ENCODE measurements around the gene SIVA1.

SIVA1 gene

DNA sequence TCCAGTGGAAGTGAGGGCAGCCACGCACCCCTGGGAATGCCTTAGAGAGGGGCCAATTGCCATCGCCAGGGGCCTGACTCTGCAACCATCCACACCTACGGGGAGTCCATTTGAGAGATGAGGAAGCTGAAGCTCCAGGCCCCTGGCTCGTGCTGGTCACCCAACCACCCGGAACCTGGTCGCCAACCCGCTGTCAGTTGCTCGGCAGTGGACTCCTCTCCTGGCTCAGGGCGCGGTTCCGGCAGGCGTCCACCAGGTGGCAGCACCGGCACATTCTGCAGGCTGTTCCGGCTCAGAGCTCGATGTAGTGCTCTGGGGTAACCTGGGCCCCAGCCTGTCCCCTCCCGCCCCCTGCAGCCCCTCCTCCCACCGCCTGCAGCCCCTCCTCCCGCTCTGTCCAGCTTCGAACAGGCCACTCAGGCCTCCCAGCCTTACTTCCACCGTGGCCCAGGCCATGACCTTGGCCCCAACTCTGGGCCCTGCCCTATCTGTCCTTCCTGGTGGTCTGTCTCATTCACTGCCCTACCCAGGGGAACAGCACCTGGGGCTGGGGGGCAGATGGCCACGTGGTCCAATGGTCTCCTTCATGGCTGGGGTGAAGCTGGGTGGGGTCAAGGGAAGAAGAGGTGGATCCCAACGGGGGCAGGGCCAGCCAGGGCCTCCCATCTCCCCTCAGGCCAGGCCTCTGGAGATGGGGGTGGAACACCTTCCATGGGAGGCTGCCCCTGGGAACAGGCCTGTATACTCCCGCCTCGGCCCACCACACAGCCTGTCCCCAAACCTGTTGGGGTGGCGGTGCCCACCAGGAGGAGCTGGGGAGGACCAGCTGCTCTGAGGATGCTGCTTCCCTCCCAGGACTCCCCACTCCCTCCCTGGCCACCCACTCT lies 15.7 kb downstream of the SIVA1 start:
- peaks cover 24% of the 10 kb centered on the region for H3K36me3 ChIP-seq (ENCODE audit: control insufficient read depth, insufficient read depth, low read length)
- TF ChIP-seq, protein P1, sequence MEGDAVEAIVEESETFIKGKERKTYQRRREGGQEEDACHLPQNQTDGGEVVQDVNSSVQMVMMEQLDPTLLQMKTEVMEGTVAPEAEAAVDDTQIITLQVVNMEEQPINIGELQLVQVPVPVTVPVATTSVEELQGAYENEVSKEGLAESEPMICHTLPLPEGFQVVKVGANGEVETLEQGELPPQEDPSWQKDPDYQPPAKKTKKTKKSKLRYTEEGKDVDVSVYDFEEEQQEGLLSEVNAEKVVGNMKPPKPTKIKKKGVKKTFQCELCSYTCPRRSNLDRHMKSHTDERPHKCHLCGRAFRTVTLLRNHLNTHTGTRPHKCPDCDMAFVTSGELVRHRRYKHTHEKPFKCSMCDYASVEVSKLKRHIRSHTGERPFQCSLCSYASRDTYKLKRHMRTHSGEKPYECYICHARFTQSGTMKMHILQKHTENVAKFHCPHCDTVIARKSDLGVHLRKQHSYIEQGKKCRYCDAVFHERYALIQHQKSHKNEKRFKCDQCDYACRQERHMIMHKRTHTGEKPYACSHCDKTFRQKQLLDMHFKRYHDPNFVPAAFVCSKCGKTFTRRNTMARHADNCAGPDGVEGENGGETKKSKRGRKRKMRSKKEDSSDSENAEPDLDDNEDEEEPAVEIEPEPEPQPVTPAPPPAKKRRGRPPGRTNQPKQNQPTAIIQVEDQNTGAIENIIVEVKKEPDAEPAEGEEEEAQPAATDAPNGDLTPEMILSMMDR (IDR thresholded peaks at IDR 0.05; ENCODE audit: insufficient read depth, low read length, poor library complexity, severe bottlenecking) = peak; percentile 91
- peak; percentile 85 for DNase-seq (ENCODE audit: extremely low read depth, insufficient read length)
- no peak overlapping the region for H3K4me3 ChIP-seq (replicated peaks; ENCODE audit: low read depth, low read length)
- no peaks in the 10 kb centered on the region for H3K27me3 ChIP-seq (replicated peaks; ENCODE audit: control insufficient read depth, insufficient read depth, low read length)

DNA sequence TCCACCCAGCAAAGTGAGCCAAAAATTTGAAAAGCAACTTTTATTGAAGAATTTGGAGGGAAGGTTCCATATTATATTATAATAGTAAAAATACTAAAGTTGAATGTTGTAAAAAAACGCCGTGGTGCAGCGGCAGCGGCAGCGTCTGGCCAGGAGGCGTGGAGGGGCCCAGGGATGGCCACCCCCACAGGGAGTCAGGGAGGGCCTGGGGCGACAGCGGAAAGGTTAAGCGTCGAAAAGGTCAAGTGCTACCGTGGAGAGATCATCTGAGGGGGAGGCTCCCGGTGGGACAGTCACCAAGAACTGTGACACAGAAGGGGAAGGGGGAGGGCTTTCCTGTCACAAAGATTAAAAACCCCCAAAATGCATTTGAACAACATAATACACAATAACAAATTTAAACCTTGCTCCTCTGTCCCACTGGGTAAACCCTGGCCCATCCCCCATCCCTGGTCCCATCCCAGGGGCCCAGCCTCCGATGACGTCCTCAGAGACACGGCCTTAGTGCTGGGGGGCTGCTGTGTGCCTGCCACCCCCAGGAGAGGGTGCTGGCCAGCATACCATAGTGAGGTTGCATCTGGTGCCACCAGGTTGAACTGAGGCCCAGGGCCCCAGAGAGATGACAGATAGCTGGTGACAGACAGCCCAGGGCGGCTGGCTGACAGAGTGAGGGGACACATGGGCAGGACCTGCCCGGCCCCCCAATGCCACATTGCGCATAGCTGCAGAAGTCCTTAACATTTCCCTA lies 16.6 kb downstream of the SIVA1 start:
- no peak for DNase-seq (ENCODE audit: extremely low read depth, insufficient read length)
- H3K4me3 ChIP-seq (replicated peaks; ENCODE audit: low read depth, low read length) = no peak overlapping the region
- H3K36me3 ChIP-seq (ENCODE audit: control insufficient read depth, insufficient read depth, low read length) = peaks cover 25% of the 10 kb centered on the region
- H3K27me3 ChIP-seq (replicated peaks; ENCODE audit: control insufficient read depth, insufficient read depth, low read length) = no peaks in the 10 kb centered on the region
- TF ChIP-seq, protein P1 (IDR thresholded peaks at IDR 0.05; ENCODE audit: insufficient read depth, low read length, poor library complexity, severe bottlenecking) = no peak

DNA sequence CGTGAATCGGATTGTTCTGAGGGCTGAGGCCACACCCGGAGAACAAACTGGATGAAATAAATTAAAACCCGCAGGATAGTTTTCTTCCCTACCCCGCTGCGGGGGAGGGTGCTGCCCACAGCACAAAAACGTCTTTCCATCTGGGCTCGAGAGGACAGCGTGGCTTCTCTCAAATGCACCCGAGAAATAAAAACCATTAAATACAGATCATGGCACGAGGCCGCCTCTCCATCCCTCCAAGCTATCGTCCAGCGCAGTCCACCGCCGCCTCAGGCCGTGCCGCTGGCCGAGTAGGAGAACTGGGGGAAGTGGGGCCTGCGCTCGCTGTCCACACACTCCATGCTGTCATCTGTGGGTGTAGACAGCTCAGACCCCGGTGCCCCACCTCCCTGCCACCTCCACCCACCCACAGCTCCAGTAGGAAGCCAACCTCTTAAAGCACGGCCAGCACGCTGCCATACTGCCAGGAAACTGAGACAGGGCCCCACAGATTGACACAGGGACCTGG lies 17.2 kb downstream of the SIVA1 start:
- no peak for DNase-seq (ENCODE audit: extremely low read depth, insufficient read length)
- H3K27me3 ChIP-seq (replicated peaks; ENCODE audit: control insufficient read depth, insufficient read depth, low read length) = no peaks in the 10 kb centered on the region
- TF ChIP-seq, protein P1 (IDR thresholded peaks at IDR 0.05; ENCODE audit: insufficient read depth, low read length, poor library complexity, severe bottlenecking) = no peak
- peaks cover 28% of the 10 kb centered on the region for H3K36me3 ChIP-seq (ENCODE audit: control insufficient read depth, insufficient read depth, low read length)
- H3K4me3 ChIP-seq (replicated peaks; ENCODE audit: low read depth, low read length) = no peak overlapping the region

DNA sequence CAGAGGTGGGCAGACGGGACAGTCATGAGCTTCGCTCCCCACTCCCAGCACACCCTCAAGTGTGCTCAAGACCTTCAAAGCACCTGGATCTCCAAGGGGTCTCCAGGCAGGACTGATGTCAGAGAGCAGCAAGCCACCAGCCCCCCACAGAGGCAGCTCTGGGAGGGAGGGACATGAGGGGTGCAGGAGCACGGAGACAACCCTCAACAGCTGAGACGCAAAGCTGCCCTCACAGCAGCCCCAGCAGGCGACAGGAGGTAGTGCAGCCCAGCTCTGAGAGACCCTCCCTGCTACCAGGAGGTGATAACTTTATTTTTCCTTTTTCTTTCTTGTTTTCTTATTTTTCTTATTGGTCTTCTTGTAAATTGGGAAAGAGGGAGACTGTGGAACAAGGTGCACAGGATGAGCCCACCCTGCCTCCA lies 17.9 kb downstream of the SIVA1 start:
- no peaks in the 10 kb centered on the region for H3K27me3 ChIP-seq (replicated peaks; ENCODE audit: control insufficient read depth, insufficient read depth, low read length)
- peaks cover 31% of the 10 kb centered on the region for H3K36me3 ChIP-seq (ENCODE audit: control insufficient read depth, insufficient read depth, low read length)
- DNase-seq (ENCODE audit: extremely low read depth, insufficient read length) = no peak
- no peak overlapping the region for H3K4me3 ChIP-seq (replicated peaks; ENCODE audit: low read depth, low read length)
- TF ChIP-seq, protein P1 (IDR thresholded peaks at IDR 0.05; ENCODE audit: insufficient read depth, low read length, poor library complexity, severe bottlenecking) = peak; percentile 58

DNA sequence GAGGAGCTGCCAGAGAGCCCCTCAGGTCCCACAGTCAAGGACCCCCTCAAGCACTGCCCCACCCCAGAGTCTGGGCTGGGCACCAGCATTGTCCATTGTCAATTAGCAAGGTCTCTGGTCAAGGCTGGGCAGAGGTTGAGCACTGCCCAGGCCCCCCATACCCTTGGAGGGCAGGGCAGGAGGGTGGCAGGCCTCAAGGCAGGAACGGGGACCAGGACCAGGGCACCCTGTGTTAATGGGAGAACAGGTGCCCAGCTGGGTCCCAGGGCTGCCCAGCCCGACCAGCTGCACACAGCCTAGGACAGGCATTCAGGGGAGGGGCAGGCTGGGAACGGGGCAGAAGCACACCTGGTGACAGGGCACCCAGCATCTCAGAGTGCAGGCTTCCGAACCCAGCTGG lies 18.4 kb downstream of the SIVA1 start:
- DNase-seq (ENCODE audit: extremely low read depth, insufficient read length) = no peak
- TF ChIP-seq, protein P1 (IDR thresholded peaks at IDR 0.05; ENCODE audit: insufficient read depth, low read length, poor library complexity, severe bottlenecking) = no peak
- Histone ChIP-seq H3K4me3 (replicated peaks; ENCODE audit: low read depth, low read length) (no peak overlapping the region), H3K36me3 (ENCODE audit: control insufficient read depth, insufficient read depth, low read length) (peaks cover 31% of the 10 kb centered on the region), H3K27me3 (replicated peaks; ENCODE audit: control insufficient read depth, insufficient read depth, low read length) (no peaks in the 10 kb centered on the region)
